ENCODE results near the gene RASA4. TPM values are rescaled to one million over a fixed set of nuclear protein-coding genes. Genes with fewer than 3 reads are reported as not detected.
"Not testable (repeated sequence)": the region's sequence is repeated elsewhere in the genome, so short reads cannot be mapped to it uniquely, and the experiment has no call there.

RASA4 gene
- total and polyA plus RNA-seq, 2 of the 4 experiments (the other 2 are of a cell fraction): 3.8 to 18.6 TPM

- not testable (repeated sequence) for H3K18ac ChIP-seq (ENCODE audit: low read depth, low read length); H4K8ac ChIP-seq (ENCODE audit: low read depth in 2 of 2, low read length in 2 of 2)
Measured at GRCh38 chr7:102545288-102545687, 71.3 kb downstream of the RASA4 start.

GRCh38 chr7:102544372-102544771 lies 72.2 kb downstream of the RASA4 start:
- H4K5ac ChIP-seq (ENCODE audit: low read depth, low read length); CTCF ChIA-PET; DNase-seq; H3K9me1 ChIP-seq (ENCODE audit: insufficient read depth, low read length); H2BK5ac ChIP-seq (ENCODE audit: low read depth, low read length, poor library complexity, severe bottlenecking); intact Hi-C loops (cut with micrococcal nuclease); H2BK15ac ChIP-seq (ENCODE audit: low read depth, low read length); H3K4me1 ChIP-seq (ENCODE audit: control insufficient read depth, insufficient read depth, low read length); H3K79me1 ChIP-seq (ENCODE audit: low read depth in 1 of 2, low read length in 2 of 2); H3K36me3 ChIP-seq (ENCODE audit: control insufficient read depth, insufficient read depth, low read length); H2AFZ ChIP-seq (replicated peaks; ENCODE audit: low read length, poor library complexity); H3K9me3 ChIP-seq (ENCODE audit: control insufficient read depth, insufficient read depth, low read length); H2BK20ac ChIP-seq (ENCODE audit: low read depth, low read length); ATAC-seq (ENCODE audit: low read depth); H3K56ac ChIP-seq (ENCODE audit: extremely low read depth, insufficient read depth, low read length); H3K18ac ChIP-seq (ENCODE audit: low read depth, low read length); dilution Hi-C loops (cut with HindIII; ENCODE audit: low sequenced_read_pairs, unreplicated experiment); H3K23ac ChIP-seq (ENCODE audit: low read depth, low read length); H3K4me2 ChIP-seq (ENCODE audit: low read depth, low read length); in situ Hi-C loops (cut with MboI; ENCODE audit: low sequenced_read_pairs); H3K27me3 ChIP-seq (ENCODE audit: control insufficient read depth, insufficient read depth, low read length); H3K9ac ChIP-seq (ENCODE audit: low read depth, low read length); H4K91ac ChIP-seq (ENCODE audit: insufficient read depth, low read depth, low read length); H3K14ac ChIP-seq (replicated peaks; ENCODE audit: low read depth, low read length); H2BK120ac ChIP-seq (ENCODE audit: low read depth, low read length); POLR2A ChIA-PET (ENCODE audit: unreplicated experiment); H3K27ac ChIP-seq (ENCODE audit: insufficient read depth, low read length); BruUV-seq (replicated peaks); H2AK9ac ChIP-seq (replicated peaks; ENCODE audit: low read depth, low read length, poor library complexity); H4K20me1 ChIP-seq (ENCODE audit: insufficient read depth, low read length); H4K8ac ChIP-seq (ENCODE audit: low read depth in 2 of 2, low read length in 2 of 2); H3K4ac ChIP-seq (ENCODE audit: low read depth, low read length); H2AK5ac ChIP-seq (ENCODE audit: low read depth, low read length); H3K4me3 ChIP-seq (ENCODE audit: insufficient read depth, low read depth, low read length): not testable (repeated sequence)
- WGBS, 2 experiments (ENCODE audit: extremely low coverage in 2 of 2, insufficient read length in 1 of 2): no CpG with 5 or more reads among the region's 1 CpG

More at GRCh38 chr7:102545288-102545687, 71.3 kb downstream of the RASA4 start:
- H2AK5ac ChIP-seq (ENCODE audit: low read depth, low read length); BruUV-seq (replicated peaks); in situ Hi-C loops (cut with MboI; ENCODE audit: low sequenced_read_pairs); H3K4me1 ChIP-seq (ENCODE audit: control insufficient read depth, insufficient read depth, low read length); CTCF ChIA-PET; H3K79me1 ChIP-seq (ENCODE audit: low read depth in 1 of 2, low read length in 2 of 2); H3K36me3 ChIP-seq (ENCODE audit: control insufficient read depth, insufficient read depth, low read length); H3K14ac ChIP-seq (replicated peaks; ENCODE audit: low read depth, low read length); H3K4me3 ChIP-seq (ENCODE audit: insufficient read depth, low read depth, low read length); H2AFZ ChIP-seq (replicated peaks; ENCODE audit: low read length, poor library complexity); H4K20me1 ChIP-seq (ENCODE audit: insufficient read depth, low read length); H2BK120ac ChIP-seq (ENCODE audit: low read depth, low read length); H3K9ac ChIP-seq (ENCODE audit: low read depth, low read length); POLR2A ChIA-PET (ENCODE audit: unreplicated experiment); H3K27ac ChIP-seq (ENCODE audit: insufficient read depth, low read length); H3K9me1 ChIP-seq (ENCODE audit: insufficient read depth, low read length); H3K4me2 ChIP-seq (ENCODE audit: low read depth, low read length); H3K27me3 ChIP-seq (ENCODE audit: control insufficient read depth, insufficient read depth, low read length); H2BK5ac ChIP-seq (ENCODE audit: low read depth, low read length, poor library complexity, severe bottlenecking); ATAC-seq (ENCODE audit: low read depth); DNase-seq; H3K4ac ChIP-seq (ENCODE audit: low read depth, low read length); H3K9me3 ChIP-seq (ENCODE audit: control insufficient read depth, insufficient read depth, low read length); dilution Hi-C loops (cut with HindIII; ENCODE audit: low sequenced_read_pairs, unreplicated experiment); H2BK20ac ChIP-seq (ENCODE audit: low read depth, low read length); intact Hi-C loops (cut with micrococcal nuclease); H4K91ac ChIP-seq (ENCODE audit: insufficient read depth, low read depth, low read length); H4K5ac ChIP-seq (ENCODE audit: low read depth, low read length); H3K56ac ChIP-seq (ENCODE audit: extremely low read depth, insufficient read depth, low read length); H2BK15ac ChIP-seq (ENCODE audit: low read depth, low read length); H2AK9ac ChIP-seq (replicated peaks; ENCODE audit: low read depth, low read length, poor library complexity); H3K23ac ChIP-seq (ENCODE audit: low read depth, low read length): not testable (repeated sequence)
- no CpG with 5 or more reads among the region's 12 CpGs for WGBS, 2 experiments (ENCODE audit: extremely low coverage in 2 of 2, insufficient read length in 1 of 2)
